Parathyroid adenoma (tissue), 2 donors: ENCODE measurements around the gene SPTAN1.

Experiments used
- H2AFZ ChIP-seq: fragments of 300-600 bp; sonication (generic); one replicate; pipeline ENCODE4 v1.7.0; 2017; ENCODE audit warnings: antibody characterized with exemption, mild to moderate bottlenecking
- H3K27ac ChIP-seq: fragments of 300-600 bp; sonication (generic); one replicate; pipeline ENCODE4 v1.7.0; 2017
- H3K27me3 ChIP-seq: fragments of 300-600 bp; sonication (generic); one replicate; pipeline ENCODE4 v1.7.0; 2017; ENCODE audit warnings: low read length; ENCODE audit not compliant: control insufficient read depth, insufficient read depth
- H3K36me3 ChIP-seq: fragments of 300-600 bp; sonication (generic); one replicate; pipeline ENCODE4 v1.7.0; 2017; ENCODE audit warnings: low read length; ENCODE audit not compliant: control insufficient read depth, insufficient read depth
- H3K4me1 ChIP-seq: fragments of 300-600 bp; sonication (generic); one replicate; pipeline ENCODE4 v1.7.0; 2017; ENCODE audit warnings: control low read depth
- H3K4me2 ChIP-seq: fragments of 300-600 bp; sonication (generic); one replicate; pipeline ENCODE4 v1.7.0; 2017; ENCODE audit warnings: low read length
- H3K4me3 ChIP-seq: fragments of 300-600 bp; sonication (generic); one replicate; pipeline ENCODE4 v1.7.0; 2017; ENCODE audit warnings: low read depth, low read length
- H3K79me2 ChIP-seq: fragments of 300-600 bp; sonication (generic); one replicate; pipeline ENCODE4 v1.7.0; 2017; ENCODE audit warnings: control low read depth
- H3K9ac ChIP-seq: fragments of 300-600 bp; sonication (generic); one replicate; pipeline ENCODE4 v1.7.0; 2017; ENCODE audit warnings: mild to moderate bottlenecking
- H3K9me3 ChIP-seq: fragments of 300-600 bp; sonication (generic); one replicate; pipeline ENCODE4 v1.7.0; 2017; ENCODE audit warnings: low read length; ENCODE audit not compliant: control insufficient read depth
- TF ChIP-seq, protein P1 (sequence below): fragments of 300-600 bp; sonication (generic); IDR thresholded peaks from one replicate; pipeline ENCODE4 v1.7.0; 2017; ENCODE audit warnings: antibody characterized with exemption, mild to moderate bottlenecking
- donor health status: primary hyperparathyroidism.

The SPTAN1 gene

DNA sequence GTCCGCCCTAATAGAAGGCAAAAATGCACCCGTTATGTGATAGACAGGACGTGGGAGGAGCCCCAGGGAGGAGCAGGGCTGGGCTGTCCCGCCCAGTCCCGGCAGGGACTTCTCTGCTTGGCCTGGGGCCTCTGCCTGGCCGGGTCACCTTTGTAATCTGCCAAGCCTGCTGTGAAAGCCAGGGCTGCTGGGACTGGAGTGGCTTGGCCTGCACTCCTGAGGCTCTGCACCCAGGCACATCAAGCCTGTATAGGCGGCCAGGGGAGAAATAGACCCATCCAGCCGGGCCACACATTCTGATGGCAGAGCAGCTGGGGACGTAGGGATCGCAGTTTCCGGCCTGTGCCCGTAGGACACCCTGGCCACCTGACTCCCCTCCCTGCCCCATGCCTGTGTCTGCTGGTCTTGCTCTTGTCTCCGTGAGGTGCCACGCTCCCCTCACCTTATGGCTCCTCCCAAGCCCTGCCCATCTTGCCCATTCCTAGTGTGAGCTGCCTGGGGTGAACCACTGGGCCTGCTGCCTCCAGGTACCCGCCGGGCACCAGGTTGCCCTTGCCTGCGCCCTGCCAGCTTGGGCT, 76.2 kb downstream of the SPTAN1 start:
- Histone ChIP-seq H3K36me3 (no peaks in the 10 kb centered on the region), H3K4me1 (no peaks in the 10 kb centered on the region), H3K27me3 (no peaks in the 10 kb centered on the region), H3K4me2 (no peak overlapping the region), H3K4me3 (no peak overlapping the region), H3K9me3 (no peaks in the 10 kb centered on the region), H2AFZ (no peak overlapping the region), H3K9ac (no peak overlapping the region), H3K27ac (no peak overlapping the region), H3K79me2 (no peaks in the 10 kb centered on the region)
- TF ChIP-seq, protein P1, sequence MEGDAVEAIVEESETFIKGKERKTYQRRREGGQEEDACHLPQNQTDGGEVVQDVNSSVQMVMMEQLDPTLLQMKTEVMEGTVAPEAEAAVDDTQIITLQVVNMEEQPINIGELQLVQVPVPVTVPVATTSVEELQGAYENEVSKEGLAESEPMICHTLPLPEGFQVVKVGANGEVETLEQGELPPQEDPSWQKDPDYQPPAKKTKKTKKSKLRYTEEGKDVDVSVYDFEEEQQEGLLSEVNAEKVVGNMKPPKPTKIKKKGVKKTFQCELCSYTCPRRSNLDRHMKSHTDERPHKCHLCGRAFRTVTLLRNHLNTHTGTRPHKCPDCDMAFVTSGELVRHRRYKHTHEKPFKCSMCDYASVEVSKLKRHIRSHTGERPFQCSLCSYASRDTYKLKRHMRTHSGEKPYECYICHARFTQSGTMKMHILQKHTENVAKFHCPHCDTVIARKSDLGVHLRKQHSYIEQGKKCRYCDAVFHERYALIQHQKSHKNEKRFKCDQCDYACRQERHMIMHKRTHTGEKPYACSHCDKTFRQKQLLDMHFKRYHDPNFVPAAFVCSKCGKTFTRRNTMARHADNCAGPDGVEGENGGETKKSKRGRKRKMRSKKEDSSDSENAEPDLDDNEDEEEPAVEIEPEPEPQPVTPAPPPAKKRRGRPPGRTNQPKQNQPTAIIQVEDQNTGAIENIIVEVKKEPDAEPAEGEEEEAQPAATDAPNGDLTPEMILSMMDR = no peak

DNA sequence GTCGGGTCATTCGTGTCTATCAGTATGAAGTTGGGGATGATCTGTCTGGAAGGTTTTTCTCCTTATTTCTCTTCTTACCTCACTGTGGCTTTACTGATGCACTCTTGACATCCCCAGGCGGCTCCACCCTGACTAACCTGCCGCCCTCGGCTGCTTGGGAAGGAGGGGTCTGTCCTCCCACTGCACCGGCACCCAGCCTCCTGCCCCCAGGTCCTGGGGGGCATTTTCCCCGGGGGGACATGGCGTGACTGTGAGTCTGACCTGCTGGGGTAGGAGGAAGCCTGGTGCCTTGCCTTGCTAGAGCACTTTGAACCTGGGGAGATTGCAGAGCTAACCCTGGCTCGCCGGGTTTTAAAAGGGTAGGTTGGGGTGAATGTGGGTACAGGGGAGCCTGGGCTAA, 76.7 kb downstream of the SPTAN1 start:
- H3K79me2 ChIP-seq = no peaks in the 10 kb centered on the region
- no peaks in the 10 kb centered on the region for H3K9me3 ChIP-seq
- no peak overlapping the region for H3K4me2 ChIP-seq
- H3K27ac ChIP-seq = no peak overlapping the region
- no peaks in the 10 kb centered on the region for H3K27me3 ChIP-seq
- TF ChIP-seq, protein P1 = no peak
- no peak overlapping the region for H2AFZ ChIP-seq
- no peaks in the 10 kb centered on the region for H3K36me3 ChIP-seq
- H3K4me1 ChIP-seq = no peaks in the 10 kb centered on the region
- no peak overlapping the region for H3K4me3 ChIP-seq
- no peak overlapping the region for H3K9ac ChIP-seq

DNA sequence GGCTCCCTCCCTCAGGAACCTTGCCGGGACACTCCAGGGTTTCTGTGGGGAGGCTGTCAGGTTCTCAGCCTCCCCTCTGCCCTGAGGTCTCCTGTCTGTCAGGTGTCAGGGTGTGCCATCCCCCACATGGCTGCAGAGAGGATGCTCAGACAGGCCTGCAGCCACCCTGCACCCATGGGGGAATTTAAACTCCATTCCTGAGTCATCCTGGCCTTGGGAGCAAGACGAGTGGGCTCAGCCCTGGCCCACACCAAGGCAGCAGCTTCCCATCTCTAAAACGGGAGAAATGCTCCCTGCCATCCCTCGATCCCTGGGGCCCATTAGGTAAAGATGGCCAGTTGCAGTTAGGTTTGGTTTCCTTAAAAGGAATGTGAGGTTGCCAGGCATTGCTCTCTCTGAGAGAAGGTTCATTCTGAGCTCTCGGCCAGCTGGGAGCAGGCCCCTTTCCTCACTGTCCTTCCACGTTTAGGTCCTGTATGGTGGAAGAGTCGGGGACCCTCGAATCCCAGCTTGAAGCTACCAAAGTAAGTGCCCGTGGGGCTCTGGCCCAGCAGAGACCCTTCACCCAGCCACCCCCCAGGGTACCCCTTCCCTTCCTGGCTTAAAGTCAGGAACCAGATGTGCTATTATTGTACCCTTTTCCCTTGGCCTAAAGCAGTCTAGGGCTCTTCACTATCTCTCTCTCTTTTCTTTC, 77.6 kb downstream of the SPTAN1 start:
- no peaks in the 10 kb centered on the region for H3K79me2 ChIP-seq
- H3K27ac ChIP-seq = no peak overlapping the region
- no peak overlapping the region for H3K4me2 ChIP-seq
- H2AFZ ChIP-seq = no peak overlapping the region
- H3K9me3 ChIP-seq = no peaks in the 10 kb centered on the region
- TF ChIP-seq, protein P1 = no peak
- H3K27me3 ChIP-seq = no peaks in the 10 kb centered on the region
- H3K9ac ChIP-seq = no peak overlapping the region
- no peaks in the 10 kb centered on the region for H3K36me3 ChIP-seq
- no peaks in the 10 kb centered on the region for H3K4me1 ChIP-seq
- H3K4me3 ChIP-seq = no peak overlapping the region

DNA sequence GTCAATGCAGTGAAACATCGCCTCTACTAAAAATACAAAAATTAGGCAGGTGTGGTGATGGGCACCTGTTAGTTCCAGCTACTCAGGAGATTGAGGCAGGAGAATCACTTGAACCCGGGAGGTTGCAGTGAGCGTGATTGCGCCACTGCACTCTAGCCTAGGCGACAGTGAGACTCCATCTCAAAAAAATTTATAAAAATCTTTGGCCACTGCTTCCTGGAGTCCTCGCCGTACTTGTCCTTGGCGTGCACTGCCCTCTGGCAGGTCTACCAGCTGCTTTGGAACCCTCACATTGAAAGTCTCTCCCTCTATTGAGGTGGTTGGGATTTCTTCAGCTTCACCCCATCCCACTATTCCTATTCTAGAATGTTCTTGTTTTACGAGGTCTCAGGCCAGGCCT, 79.2 kb downstream of the SPTAN1 start:
- H3K27ac ChIP-seq = no peak overlapping the region
- H3K4me2 ChIP-seq = no peak overlapping the region
- H3K79me2 ChIP-seq = no peaks in the 10 kb centered on the region
- no peaks in the 10 kb centered on the region for H3K36me3 ChIP-seq
- no peaks in the 10 kb centered on the region for H3K9me3 ChIP-seq
- H3K4me1 ChIP-seq = no peaks in the 10 kb centered on the region
- H2AFZ ChIP-seq = no peak overlapping the region
- no peak overlapping the region for H3K4me3 ChIP-seq
- H3K27me3 ChIP-seq = no peaks in the 10 kb centered on the region
- TF ChIP-seq, protein P1 = no peak
- no peak overlapping the region for H3K9ac ChIP-seq

DNA sequence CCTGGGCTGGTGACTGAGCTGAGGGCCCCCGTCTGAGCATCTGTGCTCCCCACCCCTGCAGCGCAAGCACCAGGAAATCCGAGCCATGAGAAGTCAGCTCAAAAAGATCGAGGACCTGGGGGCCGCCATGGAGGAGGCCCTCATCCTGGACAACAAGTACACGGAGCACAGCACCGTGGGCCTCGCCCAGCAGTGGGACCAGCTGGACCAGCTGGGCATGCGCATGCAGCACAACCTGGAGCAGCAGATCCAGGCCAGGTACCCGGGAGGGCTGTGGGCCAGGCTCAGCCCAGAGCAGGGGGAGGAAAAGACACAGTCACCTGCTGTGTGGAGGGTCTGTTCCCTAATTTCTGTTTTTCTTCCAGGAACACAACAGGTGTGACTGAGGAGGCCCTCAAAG, 79.7 kb downstream of the SPTAN1 start:
- Histone ChIP-seq H2AFZ (no peak overlapping the region), H3K9me3 (no peaks in the 10 kb centered on the region), H3K79me2 (no peaks in the 10 kb centered on the region), H3K4me2 (no peak overlapping the region), H3K27ac (no peak overlapping the region), H3K27me3 (no peaks in the 10 kb centered on the region), H3K9ac (no peak overlapping the region), H3K4me1 (no peaks in the 10 kb centered on the region), H3K4me3 (no peak overlapping the region), H3K36me3 (no peaks in the 10 kb centered on the region)
- TF ChIP-seq, protein P1 = no peak
